Adipocyte (in vitro differentiated cells): Measurements from ENCODE around the gene GPR107.
A peak's percentile ranks its signal among the peaks of the same experiment; 100 is the strongest.

Experiments used
- DNase-seq: peaks from one replicate; pipeline ENCODE4 v3.0.0-alpha.2; 2015; ENCODE audit warnings: low read depth
- H3K27me3 ChIP-seq: replicated peaks from 2 replicates; pipeline ENCODE4 v1.7.0; 2013; ENCODE audit warnings: mild to moderate bottlenecking, low read length, moderate library complexity; ENCODE audit not compliant: control insufficient read depth, insufficient read depth
- H3K36me3 ChIP-seq: 2 replicates; pipeline ENCODE4 v1.7.0; 2013; ENCODE audit warnings: low read length, mild to moderate bottlenecking, moderate library complexity; ENCODE audit not compliant: control insufficient read depth, insufficient read depth, severe bottlenecking
- H3K4me1 ChIP-seq: 2 replicates; pipeline ENCODE4 v1.7.0; 2013; ENCODE audit warnings: mild to moderate bottlenecking, low read length, moderate library complexity; ENCODE audit not compliant: control insufficient read depth, insufficient read depth
- H3K4me3 ChIP-seq: 2 replicates; pipeline ENCODE4 v1.7.0; 2013; ENCODE audit warnings: mild to moderate bottlenecking, low read length, moderate library complexity
- H3K9ac ChIP-seq: 2 replicates; pipeline ENCODE4 v1.7.0; 2013; ENCODE audit warnings: mild to moderate bottlenecking, low read length, moderate library complexity
- H3K9me3 ChIP-seq: 2 replicates; pipeline ENCODE4 v1.7.0; 2013; ENCODE audit warnings: mild to moderate bottlenecking, low read length, moderate library complexity; ENCODE audit not compliant: control insufficient read depth

The GPR107 gene

GRCh38 chr9:130116346-130116745, 62.6 kb downstream of the GPR107 start:
- peaks cover 19% of the 10 kb centered on the region for H3K4me1 ChIP-seq

GRCh38 chr9:130117376-130117775, 63.7 kb downstream of the GPR107 start:
- Histone ChIP-seq H3K4me3 (no peak overlapping the region), H3K9ac (peak overlapping the region; percentile 0), H3K36me3 (peaks cover 33% of the 10 kb centered on the region), H3K9me3 (no peaks in the 10 kb centered on the region), H3K27me3 (no peaks in the 10 kb centered on the region), H3K4me1 (peaks cover 19% of the 10 kb centered on the region)
- DNase-seq = no peak

More at GRCh38 chr9:130116346-130116745, 62.6 kb downstream of the GPR107 start:
- H3K27me3 ChIP-seq = no peaks in the 10 kb centered on the region
- H3K9ac ChIP-seq = no peak overlapping the region
- no peak for DNase-seq
- no peaks in the 10 kb centered on the region for H3K9me3 ChIP-seq
- H3K4me3 ChIP-seq = no peak overlapping the region
- peaks cover 39% of the 10 kb centered on the region for H3K36me3 ChIP-seq

- peak; percentile 67 for DNase-seq
- Histone ChIP-seq H3K9me3 (no peaks in the 10 kb centered on the region), H3K4me1 (peaks cover 19% of the 10 kb centered on the region), H3K4me3 (peak overlapping the region; percentile 13), H3K9ac (peak overlapping the region; percentile 39), H3K27me3 (no peaks in the 10 kb centered on the region), H3K36me3 (peaks cover 36% of the 10 kb centered on the region)
Measured at GRCh38 chr9:130117816-130118632, 64.3 kb downstream of the GPR107 start.

GRCh38 chr9:130118841-130119518, 65.3 kb downstream of the GPR107 start:
- peaks cover 38% of the 10 kb centered on the region for H3K36me3 ChIP-seq
- no peak overlapping the region for H3K4me3 ChIP-seq
- DNase-seq = peak; percentile 23
- H3K4me1 ChIP-seq = peaks cover 19% of the 10 kb centered on the region
- H3K9me3 ChIP-seq = no peaks in the 10 kb centered on the region
- H3K9ac ChIP-seq = no peak overlapping the region
- H3K27me3 ChIP-seq = no peaks in the 10 kb centered on the region

GRCh38 chr9:130119519-130120298, 66.0 kb downstream of the GPR107 start:
- H3K4me1 ChIP-seq = peaks cover 19% of the 10 kb centered on the region
- peaks cover 45% of the 10 kb centered on the region for H3K36me3 ChIP-seq
- no peak for DNase-seq
- no peak overlapping the region for H3K4me3 ChIP-seq
- no peaks in the 10 kb centered on the region for H3K9me3 ChIP-seq
- no peak overlapping the region for H3K9ac ChIP-seq
- H3K27me3 ChIP-seq = no peaks in the 10 kb centered on the region

GRCh38 chr9:130120299-130120587, 66.5 kb downstream of the GPR107 start:
- peaks cover 19% of the 10 kb centered on the region for H3K4me1 ChIP-seq

GRCh38 chr9:130120832-130121231, 67.1 kb downstream of the GPR107 start:
- Histone ChIP-seq H3K4me1 (peaks cover 19% of the 10 kb centered on the region), H3K27me3 (no peaks in the 10 kb centered on the region), H3K4me3 (no peak overlapping the region), H3K9ac (no peak overlapping the region), H3K9me3 (no peaks in the 10 kb centered on the region), H3K36me3 (peaks cover 50% of the 10 kb centered on the region)
- DNase-seq = no peak

More at GRCh38 chr9:130120299-130120587, 66.5 kb downstream of the GPR107 start:
- no peak for DNase-seq
- H3K9ac ChIP-seq = no peak overlapping the region
- H3K9me3 ChIP-seq = no peaks in the 10 kb centered on the region
- no peaks in the 10 kb centered on the region for H3K27me3 ChIP-seq
- H3K36me3 ChIP-seq = peaks cover 49% of the 10 kb centered on the region
- H3K4me3 ChIP-seq = no peak overlapping the region

- Histone ChIP-seq H3K9ac (no peak overlapping the region), H3K4me1 (peaks cover 16% of the 10 kb centered on the region), H3K9me3 (no peaks in the 10 kb centered on the region), H3K4me3 (no peak overlapping the region), H3K36me3 (peaks cover 49% of the 10 kb centered on the region), H3K27me3 (no peaks in the 10 kb centered on the region)
- no peak for DNase-seq
Measured at GRCh38 chr9:130122456-130122855, 68.8 kb downstream of the GPR107 start.

- Histone ChIP-seq H3K9me3 (no peaks in the 10 kb centered on the region), H3K4me3 (no peak overlapping the region), H3K27me3 (no peaks in the 10 kb centered on the region), H3K4me1 (no peaks in the 10 kb centered on the region), H3K36me3 (peaks cover 67% of the 10 kb centered on the region), H3K9ac (no peak overlapping the region)
- no peak for DNase-seq
Measured at GRCh38 chr9:130124085-130124860, 70.6 kb downstream of the GPR107 start.

- Histone ChIP-seq H3K36me3 (peaks cover 63% of the 10 kb centered on the region), H3K4me3 (no peak overlapping the region), H3K9ac (no peak overlapping the region), H3K4me1 (no peaks in the 10 kb centered on the region), H3K27me3 (no peaks in the 10 kb centered on the region), H3K9me3 (no peaks in the 10 kb centered on the region)
- no peak for DNase-seq
Measured at GRCh38 chr9:130126721-130127433, 73.2 kb downstream of the GPR107 start.
